Measurements from ENCODE around the gene LEMD1.
"Not testable (repeated sequence)": the region's sequence is repeated elsewhere in the genome, so short reads cannot be mapped to it uniquely, and the experiment has no call there.

The LEMD1 gene

GRCh38 chr1:205380882-205381281 is 41.0 kb downstream of the LEMD1 start:
- no peak for DNase-seq (ENCODE audit: low read depth, low spot score)

GRCh38 chr1:205379056-205379455 is 42.8 kb downstream of the LEMD1 start:
- no peak for DNase-seq (ENCODE audit: low read depth, low spot score)

GRCh38 chr1:205377355-205377754 is 44.5 kb downstream of the LEMD1 start:
- no peak for DNase-seq (ENCODE audit: low read depth, low spot score)

- DNase-seq (ENCODE audit: low read depth, low spot score): no peak
Observed at GRCh38 chr1:205376739-205377138, 45.1 kb downstream of the LEMD1 start.

- no peak for DNase-seq (ENCODE audit: low read depth, low spot score)
Observed at GRCh38 chr1:205375835-205376545, 45.9 kb downstream of the LEMD1 start.

GRCh38 chr1:205374210-205375078 is 47.4 kb downstream of the LEMD1 start:
- no peak for DNase-seq (ENCODE audit: low read depth, low spot score)

GRCh38 chr1:205373798-205374175 is 48.1 kb downstream of the LEMD1 start:
- DNase-seq (ENCODE audit: low read depth, low spot score): no peak

GRCh38 chr1:205373022-205373797 is 48.6 kb downstream of the LEMD1 start:
- no peak for DNase-seq (ENCODE audit: low read depth, low spot score)

GRCh38 chr1:205371871-205372660 is 49.8 kb downstream of the LEMD1 start:
- no peak for DNase-seq (ENCODE audit: low read depth, low spot score)

- no peak for DNase-seq (ENCODE audit: low read depth, low spot score)
Observed at GRCh38 chr1:205370780-205371179, 51.1 kb downstream of the LEMD1 start.

- no peak for DNase-seq (ENCODE audit: low read depth, low spot score)
Observed at GRCh38 chr1:205369701-205370123, 52.1 kb downstream of the LEMD1 start.

- DNase-seq (ENCODE audit: low read depth, low spot score): no peak
Observed at GRCh38 chr1:205368478-205368877, 53.4 kb downstream of the LEMD1 start.

- no peak for DNase-seq (ENCODE audit: low read depth, low spot score)
Observed at GRCh38 chr1:205365945-205366463, 55.9 kb downstream of the LEMD1 start.

- not testable (repeated sequence) for DNase-seq (ENCODE audit: low read depth, low spot score)
Observed at GRCh38 chr1:205365086-205365485, 56.8 kb downstream of the LEMD1 start.

- DNase-seq (ENCODE audit: low read depth, low spot score): no peak
Observed at GRCh38 chr1:205360891-205361290, 61.0 kb downstream of the LEMD1 start.

- no peak for DNase-seq (ENCODE audit: low read depth, low spot score)
Observed at GRCh38 chr1:205359771-205360565, 61.9 kb downstream of the LEMD1 start.

GRCh38 chr1:205358579-205358978 is 63.3 kb downstream of the LEMD1 start:
- DNase-seq (ENCODE audit: low read depth, low spot score): no peak

GRCh38 chr1:205357567-205357966 is 64.3 kb downstream of the LEMD1 start:
- DNase-seq (ENCODE audit: low read depth, low spot score): no peak

- no peak for DNase-seq (ENCODE audit: low read depth, low spot score)
Observed at GRCh38 chr1:205356440-205357139, 65.3 kb downstream of the LEMD1 start, which contains the start of gene KLHDC8A. KLHDC8A (minus strand) TSS chr1:205356922; CDS start chr1:205343604, 13,318 bp downstream.

GRCh38 chr1:205355075-205355453 is 66.8 kb downstream of the LEMD1 start:
- DNase-seq (ENCODE audit: low read depth, low spot score): no peak
